ENCODE data around the gene CSMD2. TPM values are rescaled to one million over a fixed set of nuclear protein-coding genes. Genes with fewer than 3 reads are reported as not detected.

CSMD2 gene
- total and polyA plus RNA-seq, 2 of the 8 experiments (the other 6 are each of a cell fraction or from before 2014, with no cell fraction given), result 7.0 to 14.7 TPM

- CTCF ChIA-PET (ENCODE audit: partially characterized antibody), result interaction anchor here (0.6 to 3.2 kb wide), 4 partner anchors 9 to 1084 kb away, joined by 3 to 14 read pairs (median 4); no protein-coding TSS in a partner anchor
- no peak overlapping the region for H3K4ac ChIP-seq (replicated peaks; ENCODE audit: insufficient read length, low read depth, low read length)
- TF ChIP-seq EP300 (IDR thresholded peaks at IDR 0.05; ENCODE audit: borderline replicate concordance in 1 of 2, low read depth in 2 of 2, low read length in 2 of 2), result no peak
- no peak for TF ChIP-seq TEAD4 (IDR thresholded peaks at IDR 0.05; ENCODE audit: low read depth, low read length)
- no peak for TF ChIP-seq SP4 (IDR thresholded peaks at IDR 0.05; ENCODE audit: low read length)
- TF ChIP-seq CREB1 (IDR thresholded peaks at IDR 0.05), result no peak
- TF ChIP-seq SRF (IDR thresholded peaks at IDR 0.05; ENCODE audit: low read depth, low read length), result no peak
- no peak for TF ChIP-seq RXRA (IDR thresholded peaks at IDR 0.05; ENCODE audit: insufficient read depth, low read depth, low read length)
- no peak for TF ChIP-seq TAF7 (optimal IDR thresholded peaks at IDR 0.05; ENCODE audit: borderline replicate concordance, low read depth, low read length)
- TF ChIP-seq CBX8 (IDR thresholded peaks at IDR 0.05; ENCODE audit: borderline replicate concordance, low read depth, low read length), result no peak
- TF ChIP-seq EGR1 (IDR thresholded peaks at IDR 0.05; ENCODE audit: borderline replicate concordance, low read depth, low read length), result no peak
- no peak for TF ChIP-seq SIRT6 (IDR thresholded peaks at IDR 0.05; ENCODE audit: low read length)
- no peak for TF ChIP-seq CTCF (IDR thresholded peaks at IDR 0.05; ENCODE audit: control extremely low read depth in 1 of 3, insufficient read depth in 1 of 3, low read depth in 1 of 3, low read length in 3 of 3)
- TF ChIP-seq POLR2AphosphoS5 (IDR thresholded peaks at IDR 0.05; ENCODE audit: low read depth, low read length), result no peak
- no peak for TF ChIP-seq CEBPB (IDR thresholded peaks at IDR 0.05; ENCODE audit: low read depth, low read length)
Measured at GRCh38 chr1:33990281-33990680, 174.7 kb downstream of the CSMD2 start.

More at GRCh38 chr1:33990281-33990680, 174.7 kb downstream of the CSMD2 start:
- H2BK12ac ChIP-seq (ENCODE audit: low read depth, low read length), result no peak overlapping the region
- no peaks in the 10 kb centered on the region for H3K27me3 ChIP-seq (replicated peaks in 1 of 4; ENCODE audit: control insufficient read depth in 3 of 4, extremely low read depth in 1 of 4, insufficient read depth in 3 of 4, low read length in 3 of 4)
- H3K36me3 ChIP-seq (ENCODE audit: control insufficient read depth in 2 of 4, insufficient read depth in 4 of 4, low read length in 3 of 4), result no peaks in the 10 kb centered on the region
- no peak overlapping the region for H3K9ac ChIP-seq (replicated peaks in 1 of 4; ENCODE audit: extremely low read depth in 1 of 4, low read depth in 3 of 4, low read length in 3 of 4)
- H2BK20ac ChIP-seq (ENCODE audit: low read length), result no peak overlapping the region
- H3K56ac ChIP-seq (replicated peaks; ENCODE audit: insufficient read length, low read depth, low read length), result no peak overlapping the region
- H3K9me3 ChIP-seq (ENCODE audit: insufficient read depth in 2 of 2, low read depth in 1 of 2, low read length in 1 of 2), result no peaks in the 10 kb centered on the region
- H4K20me1 ChIP-seq (replicated peaks in 1 of 2; ENCODE audit: control insufficient read depth in 1 of 2, insufficient read depth in 2 of 2, low read length in 2 of 2), result peaks cover 0 to 6% of the 10 kb centered on the region in 2 experiments
- H3K4me2 ChIP-seq (ENCODE audit: insufficient read depth in 1 of 2, low read depth in 2 of 2, low read length in 2 of 2), result no peak overlapping the region
- H3K23ac ChIP-seq (ENCODE audit: insufficient read length), result no peak overlapping the region
- H3K27ac ChIP-seq (ENCODE audit: low read depth, low read length), result no peak overlapping the region
- DNase-seq (ENCODE audit: low read depth in 1 of 2, low spot score in 2 of 2) (no peak), FAIRE-seq (no peak)
- no peak overlapping the region for H3K14ac ChIP-seq (ENCODE audit: insufficient read length)
- 80% methylated on average over 3 of the region's 3 CpGs; no CpG with 5 or more reads in 1 of the 2 experiments for WGBS, 2 experiments (ENCODE audit: extremely low coverage in 1 of 2, insufficient coverage in 1 of 2, insufficient read length in 1 of 2, insufficient replicate concordance in 2 of 2, low coverage in 1 of 2, low lambda C conversion rate in 2 of 2, missing lambda C conversion rate in 1 of 2)
- no peaks in the 10 kb centered on the region for H3K23me2 ChIP-seq (ENCODE audit: low read depth, low read length)
- no peak overlapping the region for H4K5ac ChIP-seq (ENCODE audit: insufficient read length, low read depth, low read length)
- no peak overlapping the region for H2BK15ac ChIP-seq (ENCODE audit: low read length)
- H3K79me2 ChIP-seq (ENCODE audit: control insufficient read depth in 1 of 2, insufficient read depth in 2 of 2, low read length in 2 of 2), result no peaks in the 10 kb centered on the region; a peak in 1 of 4 replicates
- POLR2A ChIA-PET (ENCODE audit: partially characterized antibody), result no interaction called here
- H4K8ac ChIP-seq (ENCODE audit: extremely low read depth, insufficient read depth, low read length), result no peak overlapping the region
- H3K4me3 ChIP-seq (ENCODE audit: extremely low read depth in 1 of 4, insufficient read depth in 2 of 4, low read depth in 3 of 4, low read length in 4 of 4), result no peak overlapping the region
- H3K79me1 ChIP-seq (ENCODE audit: low read depth, low read length), result peaks cover 4% of the 10 kb centered on the region; the same call in 1 of the 2 replicates
- H3K4me1 ChIP-seq (replicated peaks in 1 of 4; ENCODE audit: control insufficient read depth in 3 of 4, insufficient read depth in 4 of 4, low read length in 3 of 4), result peaks cover 0 to 2% (median 0%) of the 10 kb centered on the region in 4 experiments; a peak in 2 of 7 replicates
- no peak overlapping the region for H2AFZ ChIP-seq (ENCODE audit: low read length)
- no peak overlapping the region for H3K18ac ChIP-seq (ENCODE audit: extremely low read depth, low read length)
- no peak overlapping the region for H2BK120ac ChIP-seq (replicated peaks; ENCODE audit: low read depth, low read length)
- H2AK5ac ChIP-seq (ENCODE audit: low read depth, low read length), result no peak overlapping the region
- H4K91ac ChIP-seq (replicated peaks; ENCODE audit: insufficient read length, low read length), result no peak overlapping the region
- no peak overlapping the region for H2BK5ac ChIP-seq (ENCODE audit: low read depth, low read length)
